ENCODE measurements around the gene ULK3.

The ULK3 gene

GRCh38 chr15:74840851-74841775, 1.8 kb downstream of the ULK3 start:
- in situ Hi-C loops (cut with MboI; ENCODE audit: low sequenced_read_pairs) = no loop called here

- in situ Hi-C loops (cut with MboI; ENCODE audit: low sequenced_read_pairs) = no loop called here
These were observed 3.2 kb downstream of the ULK3 start for GRCh38 chr15:74839526-74840395.

GRCh38 chr15:74838746-74839525, 4.0 kb downstream of the ULK3 start:
- in situ Hi-C loops (cut with MboI; ENCODE audit: low sequenced_read_pairs) = no loop called here

GRCh38 chr15:74838137-74838516, 4.8 kb downstream of the ULK3 start:
- in situ Hi-C loops (cut with MboI; ENCODE audit: low sequenced_read_pairs) = no loop called here

GRCh38 chr15:74837482-74838136, 5.3 kb downstream of the ULK3 start:
- in situ Hi-C loops (cut with MboI; ENCODE audit: low sequenced_read_pairs) = no loop called here

GRCh38 chr15:74836846-74837245, 6.1 kb downstream of the ULK3 start:
- in situ Hi-C loops (cut with MboI; ENCODE audit: low sequenced_read_pairs) = no loop called here

GRCh38 chr15:74835312-74835823, 7.6 kb downstream of the ULK3 start:
- in situ Hi-C loops (cut with MboI; ENCODE audit: low sequenced_read_pairs) = no loop called here

GRCh38 chr15:74833376-74834107, 9.4 kb downstream of the ULK3 start:
- in situ Hi-C loops (cut with MboI; ENCODE audit: low sequenced_read_pairs) = no loop called here

GRCh38 chr15:74832826-74833225, 10.1 kb downstream of the ULK3 start:
- in situ Hi-C loops (cut with MboI; ENCODE audit: low sequenced_read_pairs) = no loop called here

GRCh38 chr15:74831813-74832495, 11.0 kb downstream of the ULK3 start:
- in situ Hi-C loops (cut with MboI; ENCODE audit: low sequenced_read_pairs) = no loop called here

- in situ Hi-C loops (cut with MboI; ENCODE audit: low sequenced_read_pairs) = no loop called here
These were observed 12.1 kb downstream of the ULK3 start for GRCh38 chr15:74830868-74831267.

GRCh38 chr15:74829991-74830390, 13.0 kb downstream of the ULK3 start:
- in situ Hi-C loops (cut with MboI; ENCODE audit: low sequenced_read_pairs) = no loop called here

GRCh38 chr15:74829486-74829885, 13.5 kb downstream of the ULK3 start:
- in situ Hi-C loops (cut with MboI; ENCODE audit: low sequenced_read_pairs) = no loop called here

GRCh38 chr15:74828835-74829234, 14.1 kb downstream of the ULK3 start:
- in situ Hi-C loops (cut with MboI; ENCODE audit: low sequenced_read_pairs) = no loop called here

GRCh38 chr15:74827614-74828013, 15.3 kb downstream of the ULK3 start:
- in situ Hi-C loops (cut with MboI; ENCODE audit: low sequenced_read_pairs) = no loop called here

- in situ Hi-C loops (cut with MboI; ENCODE audit: low sequenced_read_pairs) = no loop called here
These were observed 16.0 kb downstream of the ULK3 start for GRCh38 chr15:74826921-74827320.

- in situ Hi-C loops (cut with MboI; ENCODE audit: low sequenced_read_pairs) = no loop called here
These were observed 16.6 kb downstream of the ULK3 start, which contains the start of gene CPLX3 for GRCh38 chr15:74826364-74826819. Gene CPLX3, plus strand, starts transcription at chr15:74826627. Its CDS starts 77 bp downstream, at chr15:74826704.

- in situ Hi-C loops (cut with MboI; ENCODE audit: low sequenced_read_pairs) = no loop called here
These were observed 17.1 kb downstream of the ULK3 start for GRCh38 chr15:74825866-74826265.

GRCh38 chr15:74824976-74825375, 18.0 kb downstream of the ULK3 start:
- in situ Hi-C loops (cut with MboI; ENCODE audit: low sequenced_read_pairs) = no loop called here

All from HL-60/S4 (cell line).